ENCODE results near the gene NFE2L3. TPM values are rescaled to one million over a fixed set of nuclear protein-coding genes. Genes with fewer than 3 reads are reported as not detected.

NFE2L3 gene
- total and polyA plus RNA-seq, 2 donors (not counting 3 experiments of a cell fraction or from before 2014, with no cell fraction given), result 29.6 to 40.2 TPM

GRCh38 chr7:26203016-26203415 lies 51.0 kb downstream of the NFE2L3 start:
- Histone ChIP-seq H3K4me3 (replicated peaks in 1 of 3; ENCODE audit: insufficient read depth in 1 of 3, low read depth in 1 of 3, low read length in 3 of 3) (peak overlapping the region; percentile 94 to 99 (median 98)), H3K9ac (replicated peaks; ENCODE audit: extremely low read depth, insufficient read depth, low read length) (peak overlapping the region; percentile 93), H3K79me2 (ENCODE audit: control insufficient read depth, insufficient read depth, low read length) (peaks cover 88% of the 10 kb centered on the region), H3K9me3 (replicated peaks; ENCODE audit: control insufficient read depth, insufficient read depth, low read length) (no peaks in the 10 kb centered on the region), H2AFZ (ENCODE audit: low read depth, low read length) (no peak overlapping the region), H3K27me3 (ENCODE audit: control insufficient read depth in 2 of 2, insufficient read depth in 2 of 2, low read length in 2 of 2) (no peaks in the 10 kb centered on the region), H3K36me3 (ENCODE audit: control insufficient read depth in 2 of 2, extremely low read depth in 1 of 2, insufficient read depth in 2 of 2, low read length in 2 of 2) (peaks cover 2 to 21% of the 10 kb centered on the region in 2 experiments), H3K27ac (ENCODE audit: insufficient read depth, low read depth, low read length) (peak overlapping the region; percentile 79), H3K4me1 (ENCODE audit: control insufficient read depth, extremely low read depth, insufficient read depth, low read length) (peaks cover 33% of the 10 kb centered on the region), H3K4me2 (ENCODE audit: insufficient read depth, low read length) (peak overlapping the region; percentile 99), H4K20me1 (replicated peaks; ENCODE audit: control insufficient read depth, extremely low read depth, insufficient read depth, low read length) (peaks cover 27% of the 10 kb centered on the region), H3K9me1 (replicated peaks; ENCODE audit: control insufficient read depth, extremely low read depth, insufficient read depth, low read length) (no peaks in the 10 kb centered on the region)
- FAIRE-seq (no peak), DNase-seq (ENCODE audit: low read depth, low spot score) (no peak)
- intact Hi-C loops (cut with micrococcal nuclease), result loop anchor here (5.0 to 10.0 kb wide), 4 partner anchors 302 to 1404 kb away; partner anchors contain the start of gene SKAP2
- dilution Hi-C loops (cut with MboI; ENCODE audit: extremely low pct_ligation_motif_present, low sequenced_read_pairs), result no loop called here
- ChIA-PET CTCF (interaction anchor here (1.4 kb wide), 1 partner anchor 465 kb away, joined by 5 read pairs; no protein-coding TSS in a partner anchor), POLR2A (no interaction called here)
- TF ChIP-seq MYC (IDR thresholded peaks at IDR 0.05; ENCODE audit: low read depth, low read length), result no peak
- no peak for TF ChIP-seq GATA2 (IDR thresholded peaks at IDR 0.05; ENCODE audit: insufficient read depth, insufficient read length, low read depth, low read length)
- no peak for TF ChIP-seq CTCF (IDR thresholded peaks at IDR 0.05; ENCODE audit: extremely low read depth in 1 of 2, insufficient read depth in 1 of 2, low read depth in 1 of 2, low read length in 2 of 2)
- TF ChIP-seq MAX (IDR thresholded peaks at IDR 0.05; ENCODE audit: insufficient read depth, insufficient read length), result no peak
- BruUV-seq (replicated peaks), result TSS peak; percentile 27

- H3K27ac ChIP-seq (ENCODE audit: insufficient read depth, low read depth, low read length), result no peak overlapping the region
- peaks cover 14% of the 10 kb centered on the region for H4K20me1 ChIP-seq (replicated peaks; ENCODE audit: control insufficient read depth, extremely low read depth, insufficient read depth, low read length)
- peaks cover 4% of the 10 kb centered on the region for H3K9me1 ChIP-seq (replicated peaks; ENCODE audit: control insufficient read depth, extremely low read depth, insufficient read depth, low read length)
- intact Hi-C loops (cut with micrococcal nuclease) (loop anchor here (10.0 kb wide), 1 partner anchor 297 kb away; no protein-coding TSS in a partner anchor), dilution Hi-C loops (cut with MboI; ENCODE audit: extremely low pct_ligation_motif_present, low sequenced_read_pairs) (no loop called here)
- no TSS peak for BruUV-seq (replicated peaks)
- H3K4me2 ChIP-seq (ENCODE audit: insufficient read depth, low read length), result no peak overlapping the region
- no peak overlapping the region for H3K4me3 ChIP-seq (replicated peaks in 1 of 3; ENCODE audit: insufficient read depth in 1 of 3, low read depth in 1 of 3, low read length in 3 of 3)
- DNase-seq (ENCODE audit: low read depth, low spot score) (no peak), FAIRE-seq (no peak)
- H3K9ac ChIP-seq (replicated peaks; ENCODE audit: extremely low read depth, insufficient read depth, low read length), result no peak overlapping the region
- H3K36me3 ChIP-seq (ENCODE audit: control insufficient read depth in 2 of 2, extremely low read depth in 1 of 2, insufficient read depth in 2 of 2, low read length in 2 of 2), result peaks cover 19 to 40% of the 10 kb centered on the region in 2 experiments
- peaks cover 69% of the 10 kb centered on the region for H3K79me2 ChIP-seq (ENCODE audit: control insufficient read depth, insufficient read depth, low read length)
- peaks cover 33% of the 10 kb centered on the region for H3K4me1 ChIP-seq (ENCODE audit: control insufficient read depth, extremely low read depth, insufficient read depth, low read length)
- ChIA-PET CTCF (interaction anchor here (0.7 kb wide), 1 partner anchor 181 kb away, joined by 3 read pairs; no protein-coding TSS in a partner anchor), POLR2A (interaction anchor here (0.7 kb wide), 1 partner anchor 26 kb away, joined by 3 read pairs; no protein-coding TSS in a partner anchor)
- H3K27me3 ChIP-seq (ENCODE audit: control insufficient read depth in 2 of 2, insufficient read depth in 2 of 2, low read length in 2 of 2), result no peaks in the 10 kb centered on the region
- H2AFZ ChIP-seq (ENCODE audit: low read depth, low read length), result no peak overlapping the region
- H3K9me3 ChIP-seq (replicated peaks; ENCODE audit: control insufficient read depth, insufficient read depth, low read length), result no peaks in the 10 kb centered on the region
- TF ChIP-seq FOS (IDR thresholded peaks at IDR 0.05; ENCODE audit: borderline replicate concordance, insufficient read depth, low read length) (no peak), CTCF (IDR thresholded peaks at IDR 0.05; ENCODE audit: extremely low read depth in 1 of 2, insufficient read depth in 1 of 2, low read depth in 1 of 2, low read length in 2 of 2) (no peak), EZH2 (IDR thresholded peaks at IDR 0.05; ENCODE audit: borderline replicate concordance, low read depth, low read length, severe bottlenecking) (no peak), MAX (IDR thresholded peaks at IDR 0.05; ENCODE audit: insufficient read depth, insufficient read length) (no peak), POLR2A (IDR thresholded peaks at IDR 0.05; ENCODE audit: low read depth, low read length) (no peak), JUN (IDR thresholded peaks at IDR 0.05; ENCODE audit: borderline replicate concordance, insufficient read depth, insufficient read length, low read depth) (no peak), POLR2AphosphoS5 (IDR thresholded peaks at IDR 0.05; ENCODE audit: insufficient read depth, low read depth, low read length) (no peak), MYC (IDR thresholded peaks at IDR 0.05; ENCODE audit: low read depth, low read length) (no peak), GATA2 (IDR thresholded peaks at IDR 0.05; ENCODE audit: insufficient read depth, insufficient read length, low read depth, low read length) (no peak)
Measured at GRCh38 chr7:26208040-26208439, 56.0 kb downstream of the NFE2L3 start.

Data from endothelial cell of umbilical vein (primary cell).